IPS DF 6.9 (cell line): ENCODE results near the gene GOLGA8O.
"Not testable (repeated sequence)": the region's sequence is repeated elsewhere in the genome, so short reads cannot be mapped to it uniquely, and the experiment has no call there.

Source experiments
- DNase-seq: peaks from one replicate; pipeline ENCODE4 v3.0.0-alpha.2; 2013; ENCODE audit warnings: low read depth, low spot score
- H3K27ac ChIP-seq: one replicate; pipeline ENCODE4 v1.5.1; 2013; ENCODE audit warnings: low read length, control low read depth
- H3K27me3 ChIP-seq: 2 replicates; pipeline ENCODE4 v1.6.1; 2013; ENCODE audit warnings: mild to moderate bottlenecking, low read length; ENCODE audit not compliant: control insufficient read depth, insufficient read depth
- H3K36me3 ChIP-seq: 2 replicates; pipeline ENCODE4 v1.6.1; 2013; ENCODE audit warnings: low read length; ENCODE audit not compliant: control insufficient read depth, insufficient read depth
- H3K4me1 ChIP-seq: 2 replicates; pipeline ENCODE4 v1.6.1; 2013; ENCODE audit warnings: low read length; ENCODE audit not compliant: control insufficient read depth, insufficient read depth
- H3K4me3 ChIP-seq: 2 replicates; pipeline ENCODE4 v1.5.1; 2013; ENCODE audit warnings: mild to moderate bottlenecking, low read length
- H3K9me3 ChIP-seq: 2 replicates; pipeline ENCODE4 v1.6.1; 2013; ENCODE audit warnings: low read length, inconsistent platforms; ENCODE audit not compliant: control insufficient read depth, insufficient read depth
- WGBS: extraction: QIAGEN DNeasy Blood & Tissue Kit; methylation state at CpG from one replicate; pipeline ENCODE4 v1.1.7; 2013; ENCODE audit warnings: mixed read lengths, missing lambda C conversion rate; ENCODE audit not compliant: insufficient read length, insufficient coverage; 5-methylcytosine and 5-hydroxymethylcytosine counted together

Gene GOLGA8O

GRCh38 chr15:32427635-32428034 lies 27.8 kb downstream of the GOLGA8O start:
- not testable (repeated sequence) for H3K27ac ChIP-seq, H3K36me3 ChIP-seq, H3K4me3 ChIP-seq, DNase-seq, H3K27me3 ChIP-seq, H3K9me3 ChIP-seq, H3K4me1 ChIP-seq
- WGBS = no CpG with 5 or more reads among the region's 4 CpGs

- WGBS = no CpG with 5 or more reads among the region's 4 CpGs
- not testable (repeated sequence) for H3K27me3 ChIP-seq, H3K36me3 ChIP-seq, H3K4me1 ChIP-seq, DNase-seq, H3K4me3 ChIP-seq, H3K27ac ChIP-seq, H3K9me3 ChIP-seq
Observed at GRCh38 chr15:32426511-32426910, 28.9 kb downstream of the GOLGA8O start.

GRCh38 chr15:32407903-32408302 lies 47.5 kb downstream of the GOLGA8O start:
- H3K4me3 ChIP-seq, H3K36me3 ChIP-seq, H3K9me3 ChIP-seq, H3K27me3 ChIP-seq, H3K4me1 ChIP-seq, DNase-seq, H3K27ac ChIP-seq: not testable (repeated sequence)
- no CpG with 5 or more reads among the region's 3 CpGs for whole genome bisulfite sequencing

- not testable (repeated sequence) for H3K36me3 ChIP-seq, H3K9me3 ChIP-seq, H3K27me3 ChIP-seq, H3K27ac ChIP-seq, DNase-seq, H3K4me1 ChIP-seq, H3K4me3 ChIP-seq
- no CpG with 5 or more reads among the region's 8 CpGs for WGBS
Observed at GRCh38 chr15:32403192-32403591, 52.2 kb downstream of the GOLGA8O start, which contains the start of gene GOLGA8K. TSS of gene GOLGA8K (minus strand) at chr15:32403292. CDS start at chr15:32403194, 98 bp downstream.

GRCh38 chr15:32396522-32396921 lies 58.9 kb downstream of the GOLGA8O start:
- H3K36me3 ChIP-seq, H3K27ac ChIP-seq, H3K27me3 ChIP-seq, H3K4me3 ChIP-seq, DNase-seq, H3K9me3 ChIP-seq, H3K4me1 ChIP-seq: not testable (repeated sequence)
- WGBS = no CpG with 5 or more reads among the region's 8 CpGs
